Peyer's patch (tissue), 4 donors: Measurements from ENCODE around the gene CA11.
"Not testable (repeated sequence)": the region's sequence is repeated elsewhere in the genome, so short reads cannot be mapped to it uniquely, and the experiment has no call there.

ENCODE experiments used
- CTCF ChIP-seq, 6 experiments: fragments of 450-650 bp in 4 of 6; fragments of 200-600 bp in 2 of 6; sonication (generic) in 1 of 6; IDR thresholded peaks; one replicate each; pipeline ENCODE4 v1.5.1; 2017 to 2019; ENCODE audit warnings: antibody characterized with exemption in 6 of 6, mild to moderate bottlenecking in 3 of 6, moderate library complexity in 1 of 6
- POLR2A ChIP-seq, 2 donors: fragments of 450-650 bp; IDR thresholded peaks; one replicate each; pipeline ENCODE4 v1.5.1; 2017; ENCODE audit warnings: antibody characterized with exemption in 2 of 2, mild to moderate bottlenecking in 2 of 2, moderate library complexity in 2 of 2

- not testable (repeated sequence) for TF ChIP-seq CTCF (IDR thresholded peaks at IDR 0.05)
- peak in 1 of 2 donors; percentile 12 for TF ChIP-seq POLR2A (IDR thresholded peaks at IDR 0.05)
These were observed 11.8 kb upstream of the CA11 start for GRCh38 chr19:48657828-48658227.
